Nephron progenitor cell (in vitro differentiated cells): Measurements from ENCODE around the gene SLC6A12.
"Not testable (repeated sequence)": the region's sequence is repeated elsewhere in the genome, so short reads cannot be mapped to it uniquely, and the experiment has no call there.

Experiments used
- DNase-seq: peaks from one replicate; pipeline ENCODE4 v3.0.0; 2021
- H3K27ac Mint-ChIP-seq: 2 replicates; pipeline ENCODE4 v1.8.0; 2021; ENCODE audit warnings: mild to moderate bottlenecking, moderate library complexity, mixed read lengths
- H3K27me3 Mint-ChIP-seq: 2 replicates; pipeline ENCODE4 v1.8.0; 2021; ENCODE audit warnings: mild to moderate bottlenecking, low read depth, mixed read lengths; ENCODE audit not compliant: poor library complexity
- H3K36me3 Mint-ChIP-seq: 2 replicates; pipeline ENCODE4 v1.8.0; 2021; ENCODE audit warnings: low read depth, mixed read lengths
- H3K4me1 Mint-ChIP-seq: 2 replicates; pipeline ENCODE4 v1.8.0; 2021; ENCODE audit warnings: mixed read lengths
- H3K4me3 Mint-ChIP-seq: 2 replicates; pipeline ENCODE4 v1.8.0; 2021; ENCODE audit warnings: mild to moderate bottlenecking, moderate library complexity, mixed read lengths
- H3K9me3 Mint-ChIP-seq: 2 replicates; pipeline ENCODE4 v1.8.0; 2021; ENCODE audit warnings: mild to moderate bottlenecking, moderate library complexity, mixed read lengths
- TF ChIP-seq, protein P1 (sequence below): fragments of 200-600 bp; sonication (generic); IDR thresholded peaks from 2 replicates; pipeline ENCODE4 v1.5.0; 2021; ENCODE audit warnings: antibody characterized with exemption

SLC6A12 gene

DNA sequence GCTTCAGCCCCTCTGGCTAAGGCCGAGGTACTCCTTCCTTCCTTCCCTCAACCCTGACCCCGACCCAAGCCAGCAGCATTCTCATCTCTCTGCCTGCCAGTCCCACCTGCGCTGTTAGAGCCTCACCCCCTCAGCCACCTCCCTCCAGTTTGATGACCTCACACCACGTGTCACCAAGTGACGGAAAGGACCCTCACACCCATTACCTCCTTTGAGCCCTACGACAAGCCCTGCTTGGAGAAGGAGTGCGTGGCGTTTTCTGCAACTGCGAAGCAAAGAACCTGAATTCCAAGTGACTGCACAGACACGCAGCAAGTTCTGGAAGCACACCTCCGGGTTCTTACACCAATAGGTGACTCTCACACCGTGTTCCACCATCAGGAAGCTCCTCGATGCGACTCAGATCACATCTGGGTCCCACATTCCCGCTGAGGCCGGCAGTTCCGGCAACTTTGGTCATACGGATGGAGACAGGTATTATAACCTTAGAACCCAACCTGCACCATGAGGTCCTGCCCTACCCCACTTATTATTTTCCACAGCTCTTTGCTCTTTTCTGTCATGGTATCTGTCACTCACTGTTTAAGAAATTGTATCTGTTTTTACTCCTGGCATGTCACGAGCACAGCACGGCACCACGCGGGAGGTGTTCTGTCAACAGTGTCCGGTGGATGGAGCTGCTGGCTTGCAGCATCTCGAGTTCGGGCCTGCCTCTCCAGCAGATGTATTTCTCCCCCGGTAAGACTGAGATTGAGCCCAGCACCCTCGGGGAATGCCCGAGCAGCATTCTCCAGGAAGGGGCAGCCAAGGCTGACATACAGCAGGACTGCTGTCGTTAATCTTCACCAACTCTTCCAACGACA lies 5.0 kb upstream of the SLC6A12 start:
- no peak overlapping the region for H3K27ac Mint-ChIP-seq

GRCh38 chr12:218221-218620 lies 4.3 kb upstream of the SLC6A12 start:
- peaks cover 10% of the 10 kb centered on the region for H3K27me3 Mint-ChIP-seq
- H3K4me1 Mint-ChIP-seq: peaks cover 56% of the 10 kb centered on the region
- no peak overlapping the region for H3K27ac Mint-ChIP-seq
- H3K36me3 Mint-ChIP-seq: no peaks in the 10 kb centered on the region
- TF ChIP-seq, protein P1, sequence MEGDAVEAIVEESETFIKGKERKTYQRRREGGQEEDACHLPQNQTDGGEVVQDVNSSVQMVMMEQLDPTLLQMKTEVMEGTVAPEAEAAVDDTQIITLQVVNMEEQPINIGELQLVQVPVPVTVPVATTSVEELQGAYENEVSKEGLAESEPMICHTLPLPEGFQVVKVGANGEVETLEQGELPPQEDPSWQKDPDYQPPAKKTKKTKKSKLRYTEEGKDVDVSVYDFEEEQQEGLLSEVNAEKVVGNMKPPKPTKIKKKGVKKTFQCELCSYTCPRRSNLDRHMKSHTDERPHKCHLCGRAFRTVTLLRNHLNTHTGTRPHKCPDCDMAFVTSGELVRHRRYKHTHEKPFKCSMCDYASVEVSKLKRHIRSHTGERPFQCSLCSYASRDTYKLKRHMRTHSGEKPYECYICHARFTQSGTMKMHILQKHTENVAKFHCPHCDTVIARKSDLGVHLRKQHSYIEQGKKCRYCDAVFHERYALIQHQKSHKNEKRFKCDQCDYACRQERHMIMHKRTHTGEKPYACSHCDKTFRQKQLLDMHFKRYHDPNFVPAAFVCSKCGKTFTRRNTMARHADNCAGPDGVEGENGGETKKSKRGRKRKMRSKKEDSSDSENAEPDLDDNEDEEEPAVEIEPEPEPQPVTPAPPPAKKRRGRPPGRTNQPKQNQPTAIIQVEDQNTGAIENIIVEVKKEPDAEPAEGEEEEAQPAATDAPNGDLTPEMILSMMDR: no peak
- no peak for DNase-seq
- no peaks in the 10 kb centered on the region for H3K9me3 Mint-ChIP-seq
- no peak overlapping the region for H3K4me3 Mint-ChIP-seq

More for the DNA sequence above, 5.0 kb upstream of the SLC6A12 start:
- TF ChIP-seq, protein P1: no peak
- H3K4me3 Mint-ChIP-seq: no peak overlapping the region
- H3K36me3 Mint-ChIP-seq: no peaks in the 10 kb centered on the region
- H3K27me3 Mint-ChIP-seq: peaks cover 17% of the 10 kb centered on the region
- H3K9me3 Mint-ChIP-seq: no peaks in the 10 kb centered on the region
- no peak for DNase-seq
- H3K4me1 Mint-ChIP-seq: peaks cover 52% of the 10 kb centered on the region

DNA sequence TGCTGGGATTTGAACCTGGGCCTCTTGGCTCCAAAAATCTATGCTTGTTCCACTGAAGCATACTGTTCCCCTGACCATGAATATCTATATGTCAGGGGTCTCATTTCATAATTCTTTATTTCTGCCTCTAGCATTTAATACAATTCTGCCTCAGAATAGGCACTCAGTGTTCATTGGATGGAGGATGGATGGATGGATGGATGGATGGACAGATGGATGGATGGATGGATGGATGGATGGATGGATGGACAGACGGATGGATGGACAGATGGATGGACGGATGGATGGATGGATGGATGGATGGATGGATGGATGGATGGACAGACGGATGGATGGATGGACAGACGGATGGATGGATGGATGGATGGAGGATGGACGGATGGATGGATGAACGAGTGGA lies 3.1 kb upstream of the SLC6A12 start:
- H3K36me3 Mint-ChIP-seq, DNase-seq, H3K4me3 Mint-ChIP-seq, H3K9me3 Mint-ChIP-seq, H3K27ac Mint-ChIP-seq: not testable (repeated sequence)
- Mint-ChIP-seq H3K27me3 (peaks cover 16% of the 10 kb centered on the region), H3K4me1 (peaks cover 64% of the 10 kb centered on the region)

- TF ChIP-seq, protein P1: no peak
- peaks cover 13% of the 10 kb centered on the region for H3K27me3 Mint-ChIP-seq
These were observed 1.2 kb upstream of the SLC6A12 start for GRCh38 chr12:215116-215515.

DNA sequence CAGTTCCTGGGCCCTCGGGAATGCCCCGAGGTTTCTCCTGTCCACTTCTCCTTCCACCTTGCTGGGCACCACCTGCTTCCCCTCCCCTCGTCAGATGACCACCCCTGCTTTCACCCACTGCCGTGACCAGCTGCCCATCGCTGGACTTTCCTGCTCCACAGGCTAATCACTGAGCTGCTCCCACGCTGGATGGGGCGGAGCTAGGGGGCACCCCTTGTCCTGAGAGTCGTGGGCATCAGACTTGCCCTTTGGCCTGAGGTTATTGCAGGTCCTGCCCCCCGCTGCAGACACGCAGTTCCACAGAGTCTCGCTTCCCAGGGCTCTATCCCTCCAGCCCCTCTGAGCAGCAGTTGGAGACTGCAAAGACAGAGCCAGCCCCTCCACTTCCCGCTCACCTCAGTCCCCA lies 427 bp downstream of the SLC6A12 start:
- Mint-ChIP-seq H3K27ac (no peak overlapping the region), H3K36me3 (no peaks in the 10 kb centered on the region), H3K4me3 (peak overlapping the region; percentile 24), H3K4me1 (peaks cover 75% of the 10 kb centered on the region), H3K9me3 (no peaks in the 10 kb centered on the region), H3K27me3 (peaks cover 17% of the 10 kb centered on the region)
- no peak for DNase-seq
- TF ChIP-seq, protein P1: no peak

More at GRCh38 chr12:215116-215515, 1.2 kb upstream of the SLC6A12 start:
- Mint-ChIP-seq H3K27ac (no peak overlapping the region), H3K4me1 (peaks cover 75% of the 10 kb centered on the region), H3K36me3 (no peaks in the 10 kb centered on the region), H3K9me3 (no peaks in the 10 kb centered on the region), H3K4me3 (no peak overlapping the region)
- no peak for DNase-seq

GRCh38 chr12:212715-213526 lies 1.0 kb downstream of the SLC6A12 start:
- DNase-seq: no peak
- TF ChIP-seq, protein P1: no peak
- no peaks in the 10 kb centered on the region for H3K36me3 Mint-ChIP-seq
- peaks cover 75% of the 10 kb centered on the region for H3K4me1 Mint-ChIP-seq
- no peaks in the 10 kb centered on the region for H3K9me3 Mint-ChIP-seq
- H3K4me3 Mint-ChIP-seq: peak overlapping the region; percentile 24
- H3K27me3 Mint-ChIP-seq: peaks cover 17% of the 10 kb centered on the region
- no peak overlapping the region for H3K27ac Mint-ChIP-seq
